Central memory CD4-positive, alpha-beta T cell (primary cell): ENCODE data around the gene PREP.
"Not testable (repeated sequence)": the region's sequence is repeated elsewhere in the genome, so short reads cannot be mapped to it uniquely, and the experiment has no call there.

Source experiments
- DNase-seq: peaks from one replicate; pipeline ENCODE4 v3.0.0; 2022

The PREP gene

GRCh38 chr6:105338350-105338983 is 64.4 kb downstream of the PREP start:
- DNase-seq, result not testable (repeated sequence)

GRCh38 chr6:105336986-105337385 is 65.9 kb downstream of the PREP start:
- no peak for DNase-seq

- DNase-seq, result no peak
Measured at GRCh38 chr6:105332576-105332975, 70.3 kb downstream of the PREP start.

GRCh38 chr6:105331927-105332326 is 71.0 kb downstream of the PREP start:
- no peak for DNase-seq

- no peak for DNase-seq
Measured at GRCh38 chr6:105330913-105331312, 72.0 kb downstream of the PREP start.

- no peak for DNase-seq
Measured at GRCh38 chr6:105330364-105330763, 72.5 kb downstream of the PREP start.

- no peak for DNase-seq
Measured at GRCh38 chr6:105326833-105327770, 75.8 kb downstream of the PREP start.

GRCh38 chr6:105326216-105326615 is 76.7 kb downstream of the PREP start:
- no peak for DNase-seq

- no peak for DNase-seq
Measured at GRCh38 chr6:105324386-105324950, 78.4 kb downstream of the PREP start.

- DNase-seq, result no peak
Measured at GRCh38 chr6:105322499-105323225, 80.2 kb downstream of the PREP start.

- no peak for DNase-seq
Measured at GRCh38 chr6:105321728-105322127, 81.2 kb downstream of the PREP start.

GRCh38 chr6:105321207-105321606 is 81.7 kb downstream of the PREP start:
- no peak for DNase-seq

- no peak for DNase-seq
Measured at GRCh38 chr6:105320765-105321164, 82.1 kb downstream of the PREP start.

- DNase-seq, result no peak
Measured at GRCh38 chr6:105320271-105320670, 82.6 kb downstream of the PREP start.

- DNase-seq, result no peak
Measured at GRCh38 chr6:105319331-105319730, 83.6 kb downstream of the PREP start.

GRCh38 chr6:105318660-105319059 is 84.2 kb downstream of the PREP start:
- no peak for DNase-seq

GRCh38 chr6:105317607-105318533 is 85.0 kb downstream of the PREP start:
- no peak for DNase-seq

GRCh38 chr6:105313211-105313610 is 89.7 kb downstream of the PREP start:
- DNase-seq, result no peak

GRCh38 chr6:105310947-105311346 is 91.9 kb downstream of the PREP start:
- DNase-seq, result no peak

GRCh38 chr6:105310371-105310770 is 92.5 kb downstream of the PREP start:
- DNase-seq, result no peak

GRCh38 chr6:105308840-105309239 is 94.0 kb downstream of the PREP start:
- no peak for DNase-seq

GRCh38 chr6:105305521-105305920 is 97.4 kb downstream of the PREP start:
- no peak for DNase-seq
